SK-N-MC (cell line): Measurements from ENCODE around the gene CHD1L.
"Not testable (repeated sequence)": the region's sequence is repeated elsewhere in the genome, so short reads cannot be mapped to it uniquely, and the experiment has no call there.

Experiments used
- DNase-seq: peaks from one replicate; pipeline ENCODE4 v3.0.0-alpha.2; 2011; ENCODE audit warnings: low read depth, low spot score
- H3K27ac ChIP-seq: fragments of 200-600 bp; sonication (generic); 2 replicates; pipeline ENCODE4 v1.5.1; 2016; ENCODE audit warnings: mixed run types
- H3K36me3 ChIP-seq: fragments of 200-600 bp; sonication (generic); 2 replicates; pipeline ENCODE4 v1.6.1; 2017; ENCODE audit warnings: antibody characterized with exemption, low read length, mixed read lengths; ENCODE audit not compliant: insufficient read depth
- H3K4me3 ChIP-seq: fragments of 200-600 bp; sonication (generic); 2 replicates; pipeline ENCODE4 v1.5.1; 2016
- H3K9ac ChIP-seq: fragments of 200-600 bp; sonication (generic); 2 replicates; pipeline ENCODE4 v1.8.0; 2017; ENCODE audit warnings: mixed run types, mixed read lengths; ENCODE audit not compliant: insufficient read length
- H3K9me3 ChIP-seq: fragments of 200-600 bp; sonication (generic); 2 replicates; pipeline ENCODE4 v1.6.1; 2017; ENCODE audit warnings: low read depth, mild to moderate bottlenecking, antibody characterized with exemption, low read length, moderate library complexity, mixed read lengths
- EZH2 ChIP-seq: fragments of 200-600 bp; sonication (generic); IDR thresholded peaks from one replicate; pipeline ENCODE4 v1.6.1; 2017; ENCODE audit warnings: antibody characterized with exemption
- FOXP2 ChIP-seq: optimal IDR thresholded peaks from 2 replicates; pipeline ENCODE3; 2011; ENCODE audit warnings: mild to moderate bottlenecking, moderate library complexity; ENCODE audit not compliant: insufficient read depth; ENCODE audit errors: extremely low read length, control extremely low read depth
- POLR2AphosphoS5 ChIP-seq: IDR thresholded peaks from 2 replicates; pipeline ENCODE4 v1.6.1; 2012; ENCODE audit warnings: mild to moderate bottlenecking, low read depth, low read length, borderline replicate concordance

The CHD1L gene

GRCh38 chr1:147238053-147238902, 4.2 kb upstream of the CHD1L start:
- Histone ChIP-seq H3K4me3 (no peak overlapping the region), H3K9ac (no peak overlapping the region), H3K27ac (no peak overlapping the region), H3K9me3 (no peaks in the 10 kb centered on the region), H3K36me3 (no peaks in the 10 kb centered on the region)
- DNase-seq, result no peak
- TF ChIP-seq FOXP2 (no peak), EZH2 (no peak), POLR2AphosphoS5 (no peak)

GRCh38 chr1:147238925-147239820, 3.3 kb upstream of the CHD1L start:
- Histone ChIP-seq H3K36me3 (no peaks in the 10 kb centered on the region), H3K9me3 (no peaks in the 10 kb centered on the region), H3K9ac (no peak overlapping the region), H3K4me3 (no peak overlapping the region), H3K27ac (no peak overlapping the region)
- TF ChIP-seq EZH2 (no peak), FOXP2 (no peak), POLR2AphosphoS5 (no peak)
- no peak for DNase-seq

- not testable (repeated sequence) for H3K4me3 ChIP-seq, H3K36me3 ChIP-seq, H3K27ac ChIP-seq, H3K9ac ChIP-seq, DNase-seq, H3K9me3 ChIP-seq
Measured at GRCh38 chr1:147240131-147240721, 2.3 kb upstream of the CHD1L start.

DNA sequence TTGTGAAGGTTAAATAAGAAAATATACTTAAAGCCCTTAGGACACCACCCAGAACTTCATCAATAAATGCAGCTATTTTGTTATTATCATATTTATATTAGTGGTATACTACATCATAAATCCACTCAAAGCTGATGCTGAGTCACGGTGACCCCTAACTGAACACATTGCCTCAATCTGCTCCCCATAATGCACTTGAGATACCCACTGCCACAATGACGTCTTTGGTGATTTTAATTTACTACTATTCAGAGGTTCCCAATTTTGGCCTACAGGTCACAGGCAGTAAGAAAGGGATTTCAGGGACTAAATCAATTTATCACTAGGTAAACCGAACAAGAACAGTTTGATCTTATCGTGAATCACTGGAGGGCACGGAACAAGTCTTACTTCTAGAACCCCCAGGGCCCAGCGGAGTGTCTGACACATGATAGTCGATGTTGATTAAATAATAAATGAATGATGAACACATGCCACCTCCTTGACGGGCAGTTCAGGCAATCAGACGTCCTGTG, 493 bp upstream of the CHD1L start:
- Histone ChIP-seq H3K4me3 (peak overlapping the region; percentile 98), H3K9me3 (no peaks in the 10 kb centered on the region), H3K36me3 (no peaks in the 10 kb centered on the region), H3K9ac (peak overlapping the region; percentile 21), H3K27ac (no peak overlapping the region)
- no peak for TF ChIP-seq FOXP2
- no peak for DNase-seq

DNA sequence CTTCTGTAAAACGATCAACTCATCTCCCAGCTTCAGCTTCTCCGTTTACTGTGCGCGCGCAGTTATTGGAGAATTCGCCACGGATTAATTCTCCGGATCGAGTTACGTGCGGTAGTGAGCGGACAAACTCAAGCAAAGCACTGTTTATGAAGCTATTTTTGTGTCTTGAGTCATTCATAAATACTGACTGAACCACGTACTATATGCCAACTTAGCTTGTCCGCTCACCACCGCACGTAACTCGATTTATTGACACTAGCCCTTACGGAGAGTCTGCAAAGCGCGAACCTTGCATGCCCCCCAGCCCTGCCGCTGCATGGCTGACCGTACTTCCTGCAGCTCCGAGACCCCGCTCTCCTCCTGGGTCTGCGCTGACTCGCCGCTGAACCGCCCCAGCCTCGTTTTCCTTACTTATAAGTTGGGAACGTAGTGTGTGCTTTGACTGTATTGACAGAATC, 773 bp downstream of the CHD1L start:
- no peak for TF ChIP-seq POLR2AphosphoS5
- TF ChIP-seq EZH2, result no peak
- TF ChIP-seq FOXP2, result no peak
- Histone ChIP-seq H3K9ac (peak overlapping the region; percentile 92), H3K27ac (no peak overlapping the region), H3K9me3 (no peaks in the 10 kb centered on the region), H3K4me3 (peak overlapping the region; percentile 98), H3K36me3 (no peaks in the 10 kb centered on the region)
- no peak for DNase-seq

DNA sequence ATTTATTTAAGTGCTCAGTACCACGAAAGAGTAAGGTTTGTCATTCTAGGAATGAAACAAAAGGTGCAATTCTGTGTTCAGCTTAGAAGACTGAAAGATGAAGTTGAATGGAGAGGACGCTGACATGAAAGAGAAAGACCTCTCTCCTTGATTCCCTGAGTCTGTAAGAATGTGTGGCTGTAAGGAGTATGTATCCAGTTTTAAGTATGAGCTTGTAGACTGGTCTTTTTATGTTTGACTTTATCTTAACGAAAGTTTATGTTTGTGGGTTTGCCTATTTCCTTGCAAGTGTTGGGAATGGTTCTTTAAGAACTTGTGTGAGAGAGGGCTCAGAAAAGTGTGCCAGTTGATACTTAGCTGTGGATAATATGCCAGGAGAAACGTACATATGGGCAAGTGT, 1.4 kb downstream of the CHD1L start:
- Histone ChIP-seq H3K36me3 (no peaks in the 10 kb centered on the region), H3K4me3 (peak overlapping the region; percentile 98), H3K9ac (peak overlapping the region; percentile 92), H3K9me3 (no peaks in the 10 kb centered on the region), H3K27ac (no peak overlapping the region)
- TF ChIP-seq EZH2 (no peak), POLR2AphosphoS5 (no peak)
- DNase-seq, result no peak

DNA sequence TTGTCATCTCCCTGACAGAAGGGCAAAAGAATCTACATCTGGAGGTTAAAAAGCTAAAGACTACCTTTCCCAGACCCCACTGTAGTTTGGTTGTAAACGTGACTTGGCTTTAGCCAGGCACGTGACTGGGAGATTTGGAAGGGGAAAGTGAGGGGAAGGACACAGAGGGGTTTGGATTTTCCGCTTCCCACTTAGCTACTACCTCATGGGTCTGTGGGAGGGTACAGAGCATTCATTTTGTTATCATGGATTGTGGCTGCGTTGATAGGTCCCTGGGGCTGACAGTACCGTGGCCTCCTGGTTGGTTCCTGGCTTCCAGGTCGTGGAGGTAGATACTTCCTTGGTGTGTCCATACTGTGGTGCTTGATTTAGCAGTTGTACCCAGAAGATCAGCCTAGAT, 2.6 kb downstream of the CHD1L start:
- no peak for DNase-seq
- no peak for TF ChIP-seq POLR2AphosphoS5
- TF ChIP-seq FOXP2, result no peak
- no peak for TF ChIP-seq EZH2
- Histone ChIP-seq H3K9ac (no peak overlapping the region), H3K27ac (no peak overlapping the region), H3K36me3 (no peaks in the 10 kb centered on the region), H3K4me3 (no peak overlapping the region), H3K9me3 (no peaks in the 10 kb centered on the region)

- DNase-seq, result no peak
- H3K36me3 ChIP-seq, result no peaks in the 10 kb centered on the region
- H3K4me3 ChIP-seq, result no peak overlapping the region
- no peaks in the 10 kb centered on the region for H3K9me3 ChIP-seq
- H3K27ac ChIP-seq, result no peak overlapping the region
- TF ChIP-seq EZH2, result no peak
- TF ChIP-seq FOXP2, result no peak
- no peak for TF ChIP-seq POLR2AphosphoS5
- H3K9ac ChIP-seq, result no peak overlapping the region
Measured at GRCh38 chr1:147245586-147246021, 3.1 kb downstream of the CHD1L start.
